Mucosa of descending colon (tissue), 3 donors: Measurements from ENCODE around the gene PRR30. TPM values are rescaled to one million over a fixed set of nuclear protein-coding genes. Genes with fewer than 3 reads are reported as not detected.

ENCODE experiments used
- ATAC-seq: fragments of 200-7000 bp; cut with Tn5 transposase; one replicate; pipeline ENCODE4 v1.9.1; 2020; ENCODE audit warnings: mild to moderate bottlenecking, moderate library complexity
- DNase-seq, 3 donors: peaks; one replicate each; pipeline ENCODE4 v3.0.0-alpha.2; 2020
- H3K36me3 ChIP-seq: fragments of 200-600 bp; one replicate; pipeline ENCODE4 v1.8.0; 2021; ENCODE audit warnings: low read depth, mild to moderate bottlenecking
- H3K4me1 ChIP-seq: fragments of 200-600 bp; one replicate; pipeline ENCODE4 v1.8.0; 2021; ENCODE audit warnings: low read depth, mild to moderate bottlenecking
- H3K4me3 ChIP-seq: fragments of 200-600 bp; one replicate; pipeline ENCODE4 v1.8.0; 2021; ENCODE audit warnings: mild to moderate bottlenecking
- H3K9me3 ChIP-seq: fragments of 200-600 bp; one replicate; pipeline ENCODE4 v1.8.0; 2021; ENCODE audit warnings: mild to moderate bottlenecking
- CTCF ChIP-seq: fragments of 200-600 bp; IDR thresholded peaks from one replicate; pipeline ENCODE4 v1.8.0; 2022; ENCODE audit warnings: antibody characterized with exemption, mild to moderate bottlenecking
- intact Hi-C, 2 donors: fragments of 100-400 bp; cut with DNase I in 1 of 2; cut with micrococcal nuclease in 1 of 2; formaldehyde crosslinking; loops; one replicate each; pipeline versions ENCODE4 v1.11.0 to v1.11.1; 2022; cut with DNase I, micrococcal nuclease
- total RNA-seq, 3 donors: library from RNA; stranded (reverse); fragmentation: NEBNext Ultra II Directional in 2 of 3; extraction: Animal tissue kit (Norgen Biotek cat#: 25700) in 2 of 3; gene quantifications; one replicate each; pipeline versions ENCODE4 v1.2.1 to v1.2.4, GENCODE V29; 2021 to 2023
- donor health status: DM: no; HTN: no; CAD: no; lungs with moderate emphysema.
- donor health status: DM: no; HTN: no; CAD: no.
- donor health status: DM: no; HTN: yes; CAD: no.

Gene PRR30
- total RNA-seq, 3 donors from 2014 or later, result not detected

GRCh38 chr2:27171351-27171848, 32.2 kb upstream of the PRR30 start:
- intact Hi-C loops, result no loop called here
- no peak overlapping the region for H3K4me3 ChIP-seq
- no peak for TF ChIP-seq CTCF
- peaks cover 7% of the 10 kb centered on the region for H3K4me1 ChIP-seq
- DNase-seq, result no peak
- no peaks in the 10 kb centered on the region for H3K36me3 ChIP-seq
- H3K9me3 ChIP-seq, result no peaks in the 10 kb centered on the region
- peak; percentile 76 for ATAC-seq

- no peaks in the 10 kb centered on the region for H3K36me3 ChIP-seq
- DNase-seq (peak in 1 of 3 donors; percentile 31), ATAC-seq (peak; percentile 58)
- intact Hi-C loops, result no loop called here
- H3K9me3 ChIP-seq, result no peaks in the 10 kb centered on the region
- H3K4me3 ChIP-seq, result no peak overlapping the region
- TF ChIP-seq CTCF, result no peak
- peaks cover 7% of the 10 kb centered on the region for H3K4me1 ChIP-seq
Observed at GRCh38 chr2:27170581-27171337, 31.5 kb upstream of the PRR30 start.

- ATAC-seq (no peak), DNase-seq (no peak)
- no peaks in the 10 kb centered on the region for H3K36me3 ChIP-seq
- no peaks in the 10 kb centered on the region for H3K9me3 ChIP-seq
- no peak for TF ChIP-seq CTCF
- peaks cover 3% of the 10 kb centered on the region for H3K4me1 ChIP-seq
- intact Hi-C loops, result no loop called here
- H3K4me3 ChIP-seq, result no peak overlapping the region
Observed at GRCh38 chr2:27164960-27165763, 26.0 kb upstream of the PRR30 start.

- Histone ChIP-seq H3K4me1 (no peaks in the 10 kb centered on the region), H3K9me3 (no peaks in the 10 kb centered on the region), H3K4me3 (no peak overlapping the region), H3K36me3 (no peaks in the 10 kb centered on the region)
- intact Hi-C loops, result no loop called here
- TF ChIP-seq CTCF, result no peak
- ATAC-seq (no peak), DNase-seq (no peak)
Observed at GRCh38 chr2:27162151-27163121, 23.2 kb upstream of the PRR30 start.

GRCh38 chr2:27160191-27160590, 21.0 kb upstream of the PRR30 start:
- Histone ChIP-seq H3K36me3 (no peaks in the 10 kb centered on the region), H3K9me3 (no peaks in the 10 kb centered on the region), H3K4me3 (no peak overlapping the region), H3K4me1 (no peaks in the 10 kb centered on the region)
- ATAC-seq (no peak), DNase-seq (no peak)
- TF ChIP-seq CTCF, result no peak
- intact Hi-C loops, result no loop called here
